ENCODE data around the gene TPD52L1. TPM values are rescaled to one million over a fixed set of nuclear protein-coding genes. Genes with fewer than 3 reads are reported as not detected.

The TPD52L1 gene
- total RNA-seq, 1 experiment from 2014 or later: 6.4 TPM

DNA sequence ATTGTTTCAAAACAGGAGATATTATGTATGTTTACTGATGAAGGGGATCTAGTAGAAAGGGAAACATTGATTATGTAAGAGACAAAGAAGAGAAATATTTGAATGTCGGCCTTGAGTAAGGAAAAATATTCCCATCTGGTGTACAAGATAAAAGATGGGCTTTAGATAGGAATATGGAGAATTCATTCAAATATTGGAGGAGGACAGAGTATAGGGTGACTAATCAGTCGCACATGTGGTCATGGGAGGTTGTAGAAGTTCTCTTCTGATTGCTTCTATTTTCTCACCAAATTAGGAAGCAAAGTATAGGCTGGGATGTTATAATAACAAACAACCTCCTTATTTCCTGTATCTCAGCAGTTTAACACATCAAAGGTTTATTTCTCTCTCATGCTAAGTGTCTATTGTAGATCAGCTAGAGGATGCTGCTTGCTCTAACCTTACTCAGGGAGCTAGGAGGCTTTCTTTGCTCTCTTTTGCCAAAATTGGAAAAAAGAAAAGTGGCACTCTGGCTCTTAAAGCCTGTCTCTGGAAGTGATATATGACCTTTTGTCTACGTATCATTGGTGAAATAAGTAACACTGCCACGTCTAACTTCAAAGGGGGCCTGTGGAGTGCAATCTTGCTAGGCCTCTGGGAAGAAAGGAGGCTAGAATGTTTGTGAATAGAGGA, 149.4 kb downstream of the TPD52L1 start:
- DNase-seq (ENCODE audit: low read depth): no peak

DNA sequence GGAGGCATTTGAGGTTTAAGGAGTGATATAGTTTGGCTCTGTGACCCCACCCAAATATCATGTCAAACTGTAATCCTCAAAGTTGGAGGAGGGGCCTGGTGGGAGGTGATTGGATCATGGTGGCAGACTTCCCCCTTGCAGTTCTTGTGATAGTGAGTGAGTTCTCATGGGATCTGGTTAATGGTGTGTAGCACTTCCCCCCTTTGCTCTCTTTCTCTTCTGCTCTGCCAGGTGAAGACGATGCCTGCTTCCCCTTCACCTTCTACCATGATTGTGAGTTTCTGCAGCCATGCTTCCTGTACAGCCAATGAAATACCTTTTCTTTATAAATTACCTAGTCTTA, 149.9 kb downstream of the TPD52L1 start:
- no peak for DNase-seq (ENCODE audit: low read depth)

DNA sequence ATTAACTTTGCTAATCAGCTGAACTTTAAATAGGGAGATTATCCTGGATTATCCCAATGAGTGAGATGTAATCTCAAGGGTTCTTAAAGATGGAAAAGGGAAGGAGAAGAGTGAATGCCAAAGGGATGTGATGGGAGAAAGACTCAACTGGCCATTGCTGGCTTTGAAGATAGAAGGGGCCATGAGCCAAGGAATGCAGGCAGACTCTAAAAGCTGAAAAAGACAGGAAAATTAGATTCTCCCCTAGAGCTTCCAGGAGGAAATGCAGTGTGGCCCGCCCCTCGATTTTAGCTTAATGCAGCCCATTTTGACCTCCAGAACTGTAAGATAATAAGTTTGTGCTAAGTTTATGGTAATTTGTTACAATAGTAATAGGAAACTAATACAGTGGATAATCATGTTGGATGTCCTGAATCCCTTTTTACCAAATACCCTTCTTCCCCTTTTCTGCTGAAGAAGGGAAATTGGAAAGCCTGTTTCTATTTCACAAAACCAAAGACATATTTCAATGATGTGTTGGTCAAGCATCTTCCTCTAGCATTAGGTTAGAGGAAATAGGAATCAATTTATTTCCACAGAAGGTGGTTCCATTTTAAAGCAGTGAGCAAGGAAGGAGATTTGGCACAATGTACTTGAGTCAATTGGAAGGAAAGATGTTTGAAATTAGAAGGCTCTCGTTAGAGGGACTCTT, 151.5 kb downstream of the TPD52L1 start:
- DNase-seq (ENCODE audit: low read depth): no peak

DNA sequence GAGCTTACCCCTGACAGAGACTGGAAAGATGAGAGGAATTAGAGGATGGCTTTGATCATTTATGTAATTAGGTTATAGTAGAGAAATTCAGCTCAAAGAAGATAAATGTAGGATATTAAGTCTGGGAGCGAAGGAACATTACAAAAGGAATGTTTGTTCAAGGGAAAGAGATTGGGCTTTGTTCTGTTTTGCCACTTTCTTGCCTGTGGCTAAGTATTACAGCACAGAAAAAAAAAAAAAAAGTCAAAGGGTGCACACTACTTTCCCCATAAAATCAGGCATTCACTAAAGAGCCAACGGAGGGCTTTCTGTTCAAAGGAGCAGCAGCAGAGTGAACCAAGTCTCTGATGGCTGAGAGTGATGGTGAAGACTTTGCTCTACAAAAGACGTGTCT, 153.2 kb downstream of the TPD52L1 start:
- no peak for DNase-seq (ENCODE audit: low read depth)

DNA sequence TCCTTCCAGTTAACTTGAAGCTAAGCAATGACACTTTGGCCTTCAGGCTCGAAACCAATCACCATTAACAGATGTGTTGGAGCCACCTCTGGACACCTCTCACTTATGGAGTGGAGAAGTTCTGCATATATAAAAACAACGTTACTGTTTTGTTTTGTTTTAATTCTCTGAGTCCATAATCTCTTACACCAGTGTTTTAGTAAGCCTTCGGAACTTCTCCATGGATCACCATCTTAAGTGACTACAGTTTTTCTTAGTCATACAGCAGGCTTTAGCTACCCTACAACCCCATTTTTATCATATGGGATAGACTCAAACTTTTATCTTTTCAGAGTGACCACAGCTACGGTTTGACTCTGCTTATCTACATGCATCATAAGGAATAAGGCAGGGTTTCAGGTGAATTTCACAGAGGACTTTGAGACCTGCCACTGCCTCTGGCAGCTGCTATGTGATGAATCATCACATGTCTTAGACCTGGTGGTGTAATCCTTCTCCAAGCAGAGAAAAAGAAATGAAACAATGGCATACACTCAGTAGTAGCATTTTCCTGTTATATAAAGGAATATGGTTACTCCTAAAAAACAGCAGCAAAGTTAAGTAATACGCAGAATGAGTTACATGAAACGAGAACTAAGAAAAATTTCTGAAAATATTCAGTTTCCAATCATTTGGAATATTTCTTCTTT, 153.7 kb downstream of the TPD52L1 start:
- DNase-seq (ENCODE audit: low read depth): no peak

DNA sequence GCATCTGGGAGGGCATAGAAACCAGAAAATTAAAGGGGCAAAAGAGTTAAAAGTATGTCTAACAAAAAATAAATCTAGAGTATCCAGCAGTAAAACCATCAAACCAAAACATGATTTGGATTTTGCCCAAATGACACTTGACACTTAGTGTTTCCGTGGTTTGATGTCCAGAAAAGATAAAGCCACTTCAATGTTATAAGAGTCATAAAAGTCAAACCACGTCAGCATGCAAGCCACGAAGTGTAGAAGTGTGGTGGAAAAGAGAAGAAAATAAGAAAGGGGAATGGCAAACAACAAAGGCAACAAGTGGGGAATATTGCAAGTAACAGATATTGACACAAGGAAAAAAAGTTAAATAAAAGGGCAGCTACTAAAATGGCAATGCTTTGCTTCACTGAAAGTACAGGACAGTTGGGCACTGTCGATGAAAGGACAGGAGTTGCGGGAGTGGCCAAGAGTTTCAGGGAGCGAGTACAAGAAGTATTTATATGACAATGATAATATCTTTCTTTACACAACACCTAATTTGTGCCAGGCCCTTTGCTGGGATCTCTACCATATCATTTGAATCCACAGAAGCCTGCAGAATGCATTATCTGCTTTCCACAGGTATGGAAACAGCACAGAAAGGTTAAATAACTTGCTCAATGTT, 154.5 kb downstream of the TPD52L1 start:
- DNase-seq (ENCODE audit: low read depth): no peak

DNA sequence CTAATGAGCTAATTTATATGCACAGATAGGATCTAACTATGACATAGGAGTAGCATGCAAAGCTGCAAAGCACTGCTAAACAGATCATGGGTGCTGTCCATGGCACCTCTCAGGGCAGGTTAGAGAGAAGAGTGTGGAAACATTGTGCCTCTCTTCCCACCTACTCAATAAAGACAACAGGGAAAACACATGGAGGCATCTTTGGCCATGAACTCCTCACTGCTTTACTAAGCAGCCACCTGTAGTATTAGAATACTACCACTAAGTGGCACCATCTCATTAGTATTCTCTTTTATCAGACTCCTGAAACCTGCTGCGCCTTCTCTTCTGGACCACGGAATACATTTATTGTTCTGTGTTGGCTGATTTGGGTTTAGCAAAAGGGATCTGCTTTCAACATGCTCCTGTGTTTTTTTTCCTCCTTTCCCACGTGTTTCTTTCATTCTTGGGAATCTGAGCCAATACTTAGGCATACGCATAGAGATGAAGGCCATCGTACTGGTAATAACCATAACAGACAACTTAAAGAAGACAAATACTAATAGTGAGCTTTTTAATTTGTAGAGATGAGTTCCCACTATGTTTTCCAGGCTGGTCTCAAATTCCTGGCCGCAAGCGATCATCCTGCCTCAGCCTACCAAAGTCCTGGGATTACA, 157.5 kb downstream of the TPD52L1 start:
- peak; percentile 43 for DNase-seq (ENCODE audit: low read depth)

DNA sequence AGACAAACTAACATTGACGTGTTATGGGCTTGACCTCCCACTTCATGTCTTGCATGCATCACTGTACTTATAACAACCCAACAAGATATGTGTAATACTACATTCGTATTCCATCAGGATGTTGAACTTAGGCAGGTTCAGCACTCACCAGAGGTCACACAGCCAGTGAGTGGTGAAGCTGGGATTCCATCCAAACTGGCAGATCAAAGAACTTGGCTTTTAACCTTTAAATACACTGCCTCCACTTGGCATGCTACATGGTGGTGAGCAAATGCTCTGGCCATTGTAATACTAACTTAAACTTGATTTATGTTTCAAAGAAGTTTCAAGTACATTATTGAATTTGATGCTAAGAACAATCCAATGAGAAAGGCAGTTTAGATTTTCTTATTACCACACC, 158.9 kb downstream of the TPD52L1 start:
- DNase-seq (ENCODE audit: low read depth): no peak

DNA sequence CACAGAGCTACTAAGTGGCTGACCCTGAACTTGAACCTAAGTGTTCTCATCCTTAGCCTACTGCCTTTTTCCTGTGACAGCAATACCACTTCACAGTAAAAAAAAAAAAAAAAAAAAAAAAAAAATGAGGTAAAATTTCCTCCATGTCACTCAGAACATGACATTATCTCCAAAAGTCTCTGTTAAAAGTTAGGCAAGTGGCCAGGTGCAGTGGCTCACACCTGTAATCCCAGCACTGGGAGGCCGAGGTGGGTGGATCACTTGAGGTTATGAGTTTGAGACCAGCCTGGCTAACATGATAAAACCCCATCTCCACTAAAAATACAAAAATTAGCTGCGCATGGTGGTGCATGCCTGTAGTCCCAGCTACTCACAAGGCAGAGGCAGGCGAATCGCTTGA, 159.4 kb downstream of the TPD52L1 start:
- DNase-seq (ENCODE audit: low read depth): no peak

Other genes with a start within 250 kb of the TPD52L1 start
- 13.6 and 39.7 TPM in 2 replicates for gene RNF217, start 191.3 kb upstream of the TPD52L1 start, total RNA-seq (2014; rRNA removed; shearing (Covaris generic))
- 88.8 and 89.7 TPM in 2 replicates for gene HDDC2, start 148.2 kb downstream of the TPD52L1 start, total RNA-seq (2014; rRNA removed; shearing (Covaris generic))

Measured in Daoy (cell line).